ENCODE results near the gene ANO9.
"Not testable (repeated sequence)": the region's sequence is repeated elsewhere in the genome, so short reads cannot be mapped to it uniquely, and the experiment has no call there.

Gene ANO9

DNA sequence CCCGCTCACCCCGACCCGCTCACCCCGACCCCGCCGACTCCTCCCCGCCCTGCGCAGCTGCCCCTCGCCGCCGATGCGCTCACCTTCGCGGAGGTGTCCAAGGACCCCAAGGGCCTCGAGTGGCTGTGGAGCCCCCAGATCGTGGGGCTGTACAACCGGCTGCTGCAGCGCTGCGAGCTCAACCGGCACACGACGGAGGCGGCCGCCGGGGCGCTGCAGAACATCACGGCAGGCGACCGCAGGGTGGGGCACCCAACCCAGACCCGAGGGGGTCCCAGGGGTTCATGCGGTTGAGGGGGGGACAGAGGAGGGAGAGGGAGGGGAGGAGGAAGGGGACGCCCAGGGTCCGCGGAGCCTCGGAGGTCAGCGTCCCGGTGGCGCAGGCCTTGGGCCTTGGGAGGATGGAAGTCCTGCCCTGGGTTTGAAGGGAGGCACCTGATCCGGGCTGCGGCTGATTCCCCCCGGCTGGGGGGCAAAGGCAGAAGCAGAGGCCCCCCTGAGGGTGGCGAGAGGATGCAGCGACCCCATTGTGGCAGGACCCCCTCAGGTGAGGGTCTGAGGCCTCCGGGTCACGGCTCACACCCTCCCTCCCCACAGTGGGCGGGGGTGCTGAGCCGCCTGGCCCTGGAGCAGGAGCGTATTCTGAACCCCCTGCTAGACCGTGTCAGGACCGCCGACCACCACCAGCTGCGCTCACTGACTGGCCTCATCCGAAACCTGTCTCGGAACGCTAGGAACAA, 38.6 kb downstream of the ANO9 start:
- TF ChIP-seq, protein P1, sequence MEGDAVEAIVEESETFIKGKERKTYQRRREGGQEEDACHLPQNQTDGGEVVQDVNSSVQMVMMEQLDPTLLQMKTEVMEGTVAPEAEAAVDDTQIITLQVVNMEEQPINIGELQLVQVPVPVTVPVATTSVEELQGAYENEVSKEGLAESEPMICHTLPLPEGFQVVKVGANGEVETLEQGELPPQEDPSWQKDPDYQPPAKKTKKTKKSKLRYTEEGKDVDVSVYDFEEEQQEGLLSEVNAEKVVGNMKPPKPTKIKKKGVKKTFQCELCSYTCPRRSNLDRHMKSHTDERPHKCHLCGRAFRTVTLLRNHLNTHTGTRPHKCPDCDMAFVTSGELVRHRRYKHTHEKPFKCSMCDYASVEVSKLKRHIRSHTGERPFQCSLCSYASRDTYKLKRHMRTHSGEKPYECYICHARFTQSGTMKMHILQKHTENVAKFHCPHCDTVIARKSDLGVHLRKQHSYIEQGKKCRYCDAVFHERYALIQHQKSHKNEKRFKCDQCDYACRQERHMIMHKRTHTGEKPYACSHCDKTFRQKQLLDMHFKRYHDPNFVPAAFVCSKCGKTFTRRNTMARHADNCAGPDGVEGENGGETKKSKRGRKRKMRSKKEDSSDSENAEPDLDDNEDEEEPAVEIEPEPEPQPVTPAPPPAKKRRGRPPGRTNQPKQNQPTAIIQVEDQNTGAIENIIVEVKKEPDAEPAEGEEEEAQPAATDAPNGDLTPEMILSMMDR (IDR thresholded peaks at IDR 0.05; ENCODE audit: borderline replicate concordance, insufficient read depth, low read depth, low read length), result no peak

GRCh38 chr11:401196-401595, 40.6 kb downstream of the ANO9 start:
- H3K4me3 ChIP-seq (ENCODE audit: low read depth, low read length), result not testable (repeated sequence)

More for the DNA sequence above, 38.6 kb downstream of the ANO9 start:
- H3K4me3 ChIP-seq (ENCODE audit: low read depth, low read length), result no peak overlapping the region

DNA sequence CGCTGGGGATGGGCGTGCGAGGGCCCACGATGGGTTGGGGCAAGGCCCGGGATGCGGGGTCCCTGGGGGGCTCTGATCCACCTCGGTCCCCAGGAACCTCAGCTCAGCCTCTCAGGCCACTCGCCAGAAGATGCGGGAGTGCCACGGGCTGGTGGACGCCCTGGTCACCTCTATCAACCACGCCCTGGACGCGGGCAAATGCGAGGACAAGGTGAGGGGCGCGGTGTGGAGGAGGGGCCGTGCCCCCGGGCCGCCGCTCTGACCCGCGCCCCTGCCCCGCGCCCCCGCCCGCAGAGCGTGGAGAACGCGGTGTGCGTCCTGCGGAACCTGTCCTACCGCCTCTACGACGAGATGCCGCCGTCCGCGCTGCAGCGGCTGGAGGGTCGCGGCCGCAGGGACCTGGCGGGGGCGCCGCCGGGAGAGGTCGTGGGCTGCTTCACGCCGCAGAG, 41.5 kb downstream of the ANO9 start:
- no peak overlapping the region for H3K4me3 ChIP-seq (ENCODE audit: low read depth, low read length)
- TF ChIP-seq, protein P1 (IDR thresholded peaks at IDR 0.05; ENCODE audit: borderline replicate concordance, insufficient read depth, low read depth, low read length), result no peak

DNA sequence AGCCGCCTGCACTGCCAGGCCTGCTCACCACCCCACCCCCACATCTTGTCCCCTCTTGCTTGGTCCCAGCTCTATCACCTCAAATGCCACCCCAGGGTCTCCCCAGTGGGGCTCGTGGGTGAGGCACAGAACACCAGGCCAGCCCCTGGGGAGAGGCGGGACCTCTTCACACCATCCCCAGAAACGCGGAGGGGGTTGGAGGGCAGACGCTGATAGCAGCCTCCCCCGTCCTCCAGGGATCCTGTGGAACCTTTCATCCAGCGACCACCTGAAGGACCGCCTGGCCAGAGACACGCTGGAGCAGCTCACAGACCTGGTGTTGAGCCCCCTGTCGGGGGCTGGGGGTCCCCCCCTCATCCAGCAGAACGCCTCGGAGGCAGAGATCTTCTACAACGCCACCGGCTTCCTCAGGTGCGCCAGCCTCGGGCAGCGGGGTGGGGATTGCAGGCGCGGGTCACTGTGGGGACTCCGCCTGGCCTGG, 42.0 kb downstream of the ANO9 start:
- TF ChIP-seq, protein P1 (IDR thresholded peaks at IDR 0.05; ENCODE audit: borderline replicate concordance, insufficient read depth, low read depth, low read length), result no peak
- no peak overlapping the region for H3K4me3 ChIP-seq (ENCODE audit: low read depth, low read length)

- TF ChIP-seq, protein P1 (IDR thresholded peaks at IDR 0.05; ENCODE audit: borderline replicate concordance, insufficient read depth, low read depth, low read length), result no peak
Measured at GRCh38 chr11:398826-399225, 43.0 kb downstream of the ANO9 start.

GRCh38 chr11:396948-397548, 44.8 kb downstream of the ANO9 start:
- peak overlapping the region; percentile 40 for H3K4me3 ChIP-seq (ENCODE audit: low read depth, low read length)
- TF ChIP-seq, protein P1 (IDR thresholded peaks at IDR 0.05; ENCODE audit: borderline replicate concordance, insufficient read depth, low read depth, low read length), result peak; percentile 67

More at GRCh38 chr11:398826-399225, 43.0 kb downstream of the ANO9 start:
- no peak overlapping the region for H3K4me3 ChIP-seq (ENCODE audit: low read depth, low read length)

DNA sequence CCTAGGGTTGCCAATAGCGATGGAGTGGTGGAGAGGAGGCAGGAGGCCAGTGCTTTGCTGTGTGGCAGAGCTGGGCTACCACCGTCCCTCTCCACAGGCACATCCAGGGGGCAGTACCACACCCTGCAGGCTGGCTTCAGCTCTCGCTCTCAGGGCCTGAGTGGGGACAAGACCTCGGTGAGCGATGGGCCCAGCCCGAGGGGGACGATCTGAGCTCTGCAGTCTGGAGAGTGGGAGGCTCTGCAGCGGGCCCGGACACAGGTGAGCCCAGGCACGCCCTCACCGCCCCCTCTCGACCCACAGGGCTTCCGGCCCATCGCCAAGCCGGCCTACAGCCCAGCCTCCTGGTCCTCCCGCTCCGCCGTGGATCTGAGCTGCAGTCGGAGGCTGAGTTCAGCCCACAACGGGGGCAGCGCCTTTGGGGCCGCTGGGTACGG, 45.3 kb downstream of the ANO9 start:
- TF ChIP-seq, protein P1 (IDR thresholded peaks at IDR 0.05; ENCODE audit: borderline replicate concordance, insufficient read depth, low read depth, low read length), result no peak
- no peak overlapping the region for H3K4me3 ChIP-seq (ENCODE audit: low read depth, low read length)

Measured in GM12875 (cell line).